Measurements from ENCODE around the gene TMPRSS9. TPM values are rescaled to one million over a fixed set of nuclear protein-coding genes. Genes with fewer than 3 reads are reported as not detected.
A peak's percentile ranks its signal among the peaks of the same experiment; 100 is the strongest.

TMPRSS9 gene
- total and polyA plus RNA-seq, 2 of the 13 experiments (the other 11 are each of a cell fraction or from before 2014, with no cell fraction given): 2.5 to 5.2 TPM

- TF ChIP-seq MAFK (conservative IDR thresholded peaks at IDR 0.05 in 1 of 2, IDR thresholded peaks at IDR 0.05 in 1 of 2; ENCODE audit: low read length in 2 of 2): no peak
- TF ChIP-seq GLI4 (CRISPR knock-in tag; IDR thresholded peaks at IDR 0.05; ENCODE audit: borderline replicate concordance): 0 out of 2 replicates have a peak, but pooled peaks have one; percentile 25
- peak; percentile 92; the same call in 1 of the 2 replicates for TF ChIP-seq ZNF788 (CRISPR knock-in tag; IDR thresholded peaks at IDR 0.05; ENCODE audit: borderline replicate concordance)
- TF ChIP-seq ZFX (CRISPR knock-in tag; IDR thresholded peaks at IDR 0.05; ENCODE audit: low read depth): peak; percentile 33; the same call in 1 of the 2 replicates
- TF ChIP-seq BORCS8-MEF2B (CRISPR knock-in tag; IDR thresholded peaks at IDR 0.05): peak; percentile 91
- TF ChIP-seq SALL1 (CRISPR knock-in tag; IDR thresholded peaks at IDR 0.05): peak; percentile 84
- no peak for TF ChIP-seq CENPBD1 (CRISPR knock-in tag; IDR thresholded peaks at IDR 0.05; ENCODE audit: borderline replicate concordance, low read depth)
- 0 out of 2 replicates have a peak, but pooled peaks have one; percentile 42 for TF ChIP-seq THAP8 (CRISPR knock-in tag; IDR thresholded peaks at IDR 0.05; ENCODE audit: borderline replicate concordance)
- TF ChIP-seq ZC3H13 (CRISPR knock-in tag; IDR thresholded peaks at IDR 0.05): 0 out of 2 replicates have a peak, but pooled peaks have one; percentile 29
- TF ChIP-seq SOX6 (IDR thresholded peaks at IDR 0.05): no peak
- peak; percentile 86 for TF ChIP-seq SOX6 (CRISPR knock-in tag; IDR thresholded peaks at IDR 0.05)
- peak; percentile 85 for TF ChIP-seq TBX2 (CRISPR knock-in tag; IDR thresholded peaks at IDR 0.05; ENCODE audit: borderline replicate concordance)
- peak; percentile 91; the same call in 1 of the 2 replicates for TF ChIP-seq REPIN1 (CRISPR knock-in tag; IDR thresholded peaks at IDR 0.05; ENCODE audit: borderline replicate concordance, low read depth)
- TF ChIP-seq MAF1 (CRISPR knock-in tag; IDR thresholded peaks at IDR 0.05; ENCODE audit: borderline replicate concordance): no peak
- TF ChIP-seq HNRNPL (IDR thresholded peaks at IDR 0.05; ENCODE audit: low read depth, low read length): peak; percentile 71; the same call in 1 of the 2 replicates
- TF ChIP-seq MAX (IDR thresholded peaks at IDR 0.05): peak; percentile 67
- TF ChIP-seq JUNB (CRISPR knock-in tag; IDR thresholded peaks at IDR 0.05; ENCODE audit: borderline replicate concordance): no peak
- no peak for TF ChIP-seq NFE2L2 (IDR thresholded peaks at IDR 0.05; ENCODE audit: low read length)
- TF ChIP-seq ZEB1 (IDR thresholded peaks at IDR 0.05; ENCODE audit: insufficient replicate concordance, low read depth): peak; percentile 93
- no peak for TF ChIP-seq KLF13 (CRISPR knock-in tag; IDR thresholded peaks at IDR 0.05)
- peak; percentile 70 for TF ChIP-seq ZNF143 (CRISPR knock-in tag; IDR thresholded peaks at IDR 0.05)
- no peak for TF ChIP-seq ZNF569 (CRISPR knock-in tag; IDR thresholded peaks at IDR 0.05; ENCODE audit: borderline replicate concordance)
- peak; percentile 77; the same call in 1 of the 2 replicates for TF ChIP-seq ZNF230 (CRISPR knock-in tag; IDR thresholded peaks at IDR 0.05)
- peak; percentile 94 for TF ChIP-seq FOXM1 (CRISPR knock-in tag; IDR thresholded peaks at IDR 0.05)
- TF ChIP-seq TFAP4 (IDR thresholded peaks at IDR 0.05; ENCODE audit: borderline replicate concordance, low read depth): peak; percentile 75
- TF ChIP-seq HES4 (CRISPR knock-in tag; IDR thresholded peaks at IDR 0.05; ENCODE audit: borderline replicate concordance): no peak
- peak; percentile 53 for TF ChIP-seq HNRNPLL (IDR thresholded peaks at IDR 0.05; ENCODE audit: low read depth, low read length, poor library complexity, severe bottlenecking)
- peak; percentile 93; the same call in 1 of the 2 replicates for TF ChIP-seq ZNF350 (CRISPR knock-in tag; IDR thresholded peaks at IDR 0.05; ENCODE audit: borderline replicate concordance, low read depth)
These were observed 102.8 kb downstream of the TMPRSS9 start (continued) for GRCh38 chr19:2462635-2463421.
